Activated T-cell treated with anti-CD3 and anti-CD28 coated beads, Interleukin-2, amount 50 U/mL, for 1 hour (primary cell): ENCODE measurements around the gene FRK.

Experiments used
- DNase-seq: peaks from one replicate; pipeline ENCODE4 v3.0.0-alpha.2; 2020

FRK gene

GRCh38 chr6:116033687-116034303, 26.9 kb downstream of the FRK start:
- no peak for DNase-seq

- DNase-seq, result no peak
Measured at GRCh38 chr6:116030770-116031169, 29.9 kb downstream of the FRK start.

- no peak for DNase-seq
Measured at GRCh38 chr6:116029535-116029934, 31.2 kb downstream of the FRK start.

- no peak for DNase-seq
Measured at GRCh38 chr6:116028233-116028632, 32.5 kb downstream of the FRK start.

- no peak for DNase-seq
Measured at GRCh38 chr6:116027801-116028200, 32.9 kb downstream of the FRK start.

- no peak for DNase-seq
Measured at GRCh38 chr6:116025405-116025804, 35.3 kb downstream of the FRK start.

GRCh38 chr6:116022841-116023445, 37.7 kb downstream of the FRK start:
- DNase-seq, result no peak

- no peak for DNase-seq
Measured at GRCh38 chr6:116020738-116021137, 40.0 kb downstream of the FRK start.

- no peak for DNase-seq
Measured at GRCh38 chr6:116019428-116019827, 41.3 kb downstream of the FRK start.

GRCh38 chr6:116018976-116019375, 41.7 kb downstream of the FRK start:
- DNase-seq, result no peak

GRCh38 chr6:116017546-116018295, 43.0 kb downstream of the FRK start:
- DNase-seq, result no peak

- DNase-seq, result no peak
Measured at GRCh38 chr6:116016846-116017545, 43.7 kb downstream of the FRK start.

- no peak for DNase-seq
Measured at GRCh38 chr6:116015983-116016382, 44.7 kb downstream of the FRK start.

- no peak for DNase-seq
Measured at GRCh38 chr6:116015561-116015960, 45.1 kb downstream of the FRK start.

GRCh38 chr6:116012951-116013350, 47.7 kb downstream of the FRK start:
- DNase-seq, result no peak

- DNase-seq, result no peak
Measured at GRCh38 chr6:116012471-116012949, 48.2 kb downstream of the FRK start.

- no peak for DNase-seq
Measured at GRCh38 chr6:116011520-116011919, 49.2 kb downstream of the FRK start.

- peak; percentile 43 for DNase-seq
Measured at GRCh38 chr6:116010790-116011401, 49.8 kb downstream of the FRK start.

GRCh38 chr6:116010386-116010785, 50.3 kb downstream of the FRK start:
- DNase-seq, result no peak

- no peak for DNase-seq
Measured at GRCh38 chr6:116008470-116009243, 52.0 kb downstream of the FRK start.

- no peak for DNase-seq
Measured at GRCh38 chr6:116004841-116005815, 55.6 kb downstream of the FRK start.
